Inferior parietal cortex (tissue), 1 donor: ENCODE measurements around the gene C1QTNF1.

Experiments
- DNase-seq: peaks from one replicate; pipeline ENCODE4 v3.0.0-alpha.2; 2016; ENCODE audit errors: extremely low spot score

Gene C1QTNF1

GRCh38 chr17:79078476-79079190, 54.7 kb downstream of the C1QTNF1 start:
- no peak for DNase-seq

GRCh38 chr17:79079421-79080200, 55.6 kb downstream of the C1QTNF1 start:
- peak; percentile 13 for DNase-seq

- DNase-seq, result no peak
Observed at GRCh38 chr17:79080349-79080748, 56.4 kb downstream of the C1QTNF1 start.

- no peak for DNase-seq
Observed at GRCh38 chr17:79080761-79081290, 56.9 kb downstream of the C1QTNF1 start.

GRCh38 chr17:79081571-79082276, 57.8 kb downstream of the C1QTNF1 start:
- no peak for DNase-seq

- DNase-seq, result peak; percentile 17
Observed at GRCh38 chr17:79082311-79083190, 58.6 kb downstream of the C1QTNF1 start.

- no peak for DNase-seq
Observed at GRCh38 chr17:79083191-79083971, 59.4 kb downstream of the C1QTNF1 start.

GRCh38 chr17:79084291-79085153, 60.6 kb downstream of the C1QTNF1 start:
- no peak for DNase-seq

GRCh38 chr17:79085154-79085920, 61.4 kb downstream of the C1QTNF1 start:
- DNase-seq, result no peak

- DNase-seq, result no peak
Observed at GRCh38 chr17:79085921-79086551, 62.1 kb downstream of the C1QTNF1 start.

- no peak for DNase-seq
Observed at GRCh38 chr17:79086609-79087427, 62.8 kb downstream of the C1QTNF1 start.

- peak; percentile 81 for DNase-seq
Observed at GRCh38 chr17:79087428-79088143, 63.6 kb downstream of the C1QTNF1 start.

GRCh38 chr17:79088247-79088996, 64.5 kb downstream of the C1QTNF1 start:
- no peak for DNase-seq

GRCh38 chr17:79088997-79089328, 65.0 kb downstream of the C1QTNF1 start:
- DNase-seq, result no peak

GRCh38 chr17:79089720-79090442, 65.9 kb downstream of the C1QTNF1 start:
- no peak for DNase-seq
